H1 (cell line): ENCODE data around the gene SLC8A1. TPM values are rescaled to one million over a fixed set of nuclear protein-coding genes. Genes with fewer than 3 reads are reported as not detected.

Source experiments
- CEBPB ChIP-seq: IDR thresholded peaks from 2 replicates; pipeline ENCODE4 v1.6.1; 2012; ENCODE audit warnings: low read depth, low read length
- RNF2 ChIP-seq: fragments of 200-900, 300-1000 bp; sonication (generic); IDR thresholded peaks from 2 replicates; pipeline ENCODE4 v1.7.1; 2016; ENCODE audit warnings: borderline replicate concordance, low read depth, mild to moderate bottlenecking, antibody characterized with exemption, low read length; ENCODE audit not compliant: poor library complexity, severe bottlenecking; ENCODE audit errors: missing control alignments
- YY1 ChIP-seq: IDR thresholded peaks from 2 replicates; pipeline ENCODE4 v1.6.1; 2011; ENCODE audit warnings: low read depth, mild to moderate bottlenecking, low read length
- polyA plus RNA-seq, 7 experiments: library from polyadenylated mRNA; depleted of rRNA in 3 of 7; stranded (reverse) in 5 of 7; unstranded in 2 of 7; fragments of >200 nt in 5 of 7; fragments of 200-250 nt in 2 of 7; gene quantifications; 1 replicate in 5 of 7; 2 replicates in 1 of 7; 4 replicates in 1 of 7; pipeline versions ENCODE4 v1.2.1 to v1.2.3, GENCODE V29; 2011 to 2013; ENCODE audit warnings: missing spikeins in 2 of 7, mixed read lengths in 2 of 7
- total RNA-seq: library from RNA; stranded (reverse); fragmentation: NEBNext Ultra II Directional; extraction: Animal tissue kit (Norgen Biotek cat#: 25700); gene quantifications from 2 replicates; pipeline ENCODE4 v1.2.1, GENCODE V29; 2021
- TF ChIP-seq, protein P1 (sequence below), 3 experiments: IDR thresholded peaks; 1 replicate in 2 of 3; 2 replicates in 1 of 3; pipeline versions ENCODE4 v1.5.1 to v1.6.1; 2011; ENCODE audit warnings: low read length in 3 of 3, mild to moderate bottlenecking in 3 of 3, inconsistent platforms in 2 of 3, low read depth in 1 of 3, moderate library complexity in 1 of 3; ENCODE audit not compliant: insufficient read depth in 1 of 3; ENCODE audit errors: control extremely low read depth in 1 of 3

SLC8A1 gene
- total and polyA plus RNA-seq, 2 of the 8 experiments (the other 6 are each of a cell fraction or from before 2014, with no cell fraction given) = 0.68 to 3.6 TPM

DNA sequence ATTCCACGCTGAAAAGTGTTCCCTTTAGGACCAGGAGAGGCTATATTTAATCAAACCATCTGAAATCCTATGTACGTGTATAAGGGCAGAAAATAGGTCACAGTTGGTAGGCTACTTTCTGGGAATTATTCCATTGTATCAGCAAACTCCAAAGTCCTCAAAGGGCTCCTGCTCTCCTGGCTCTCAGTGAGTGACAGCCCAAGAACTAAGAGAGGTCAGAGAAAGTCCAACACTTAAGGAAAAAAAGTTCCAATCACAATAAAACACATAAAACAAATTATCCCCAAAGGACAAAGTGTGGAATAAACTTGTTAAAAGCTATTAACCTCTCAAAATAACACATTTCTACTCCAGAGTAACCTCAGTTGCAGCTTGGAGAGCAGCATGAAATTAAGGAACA lies 183.3 kb downstream of the SLC8A1 start (continued):
- no peak for TF ChIP-seq CEBPB
- TF ChIP-seq, protein P1, sequence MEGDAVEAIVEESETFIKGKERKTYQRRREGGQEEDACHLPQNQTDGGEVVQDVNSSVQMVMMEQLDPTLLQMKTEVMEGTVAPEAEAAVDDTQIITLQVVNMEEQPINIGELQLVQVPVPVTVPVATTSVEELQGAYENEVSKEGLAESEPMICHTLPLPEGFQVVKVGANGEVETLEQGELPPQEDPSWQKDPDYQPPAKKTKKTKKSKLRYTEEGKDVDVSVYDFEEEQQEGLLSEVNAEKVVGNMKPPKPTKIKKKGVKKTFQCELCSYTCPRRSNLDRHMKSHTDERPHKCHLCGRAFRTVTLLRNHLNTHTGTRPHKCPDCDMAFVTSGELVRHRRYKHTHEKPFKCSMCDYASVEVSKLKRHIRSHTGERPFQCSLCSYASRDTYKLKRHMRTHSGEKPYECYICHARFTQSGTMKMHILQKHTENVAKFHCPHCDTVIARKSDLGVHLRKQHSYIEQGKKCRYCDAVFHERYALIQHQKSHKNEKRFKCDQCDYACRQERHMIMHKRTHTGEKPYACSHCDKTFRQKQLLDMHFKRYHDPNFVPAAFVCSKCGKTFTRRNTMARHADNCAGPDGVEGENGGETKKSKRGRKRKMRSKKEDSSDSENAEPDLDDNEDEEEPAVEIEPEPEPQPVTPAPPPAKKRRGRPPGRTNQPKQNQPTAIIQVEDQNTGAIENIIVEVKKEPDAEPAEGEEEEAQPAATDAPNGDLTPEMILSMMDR (IDR thresholded peaks at IDR 0.05; ENCODE audit: control extremely low read depth in 1 of 3, insufficient read depth in 1 of 3, low read depth in 1 of 3, low read length in 3 of 3) = no peak
- no peak for TF ChIP-seq YY1
- TF ChIP-seq RNF2 = no peak
